HG03565 (cell line): ENCODE data around the gene ANO2.

Source experiments
- ATAC-seq: cut with Tn5 transposase; IDR thresholded peaks from one replicate; pipeline ENCODE4 v1.9.1; 2021; ENCODE audit warnings: mild to moderate bottlenecking, moderate library complexity; ENCODE audit not compliant: unreplicated experiment

Gene ANO2

DNA sequence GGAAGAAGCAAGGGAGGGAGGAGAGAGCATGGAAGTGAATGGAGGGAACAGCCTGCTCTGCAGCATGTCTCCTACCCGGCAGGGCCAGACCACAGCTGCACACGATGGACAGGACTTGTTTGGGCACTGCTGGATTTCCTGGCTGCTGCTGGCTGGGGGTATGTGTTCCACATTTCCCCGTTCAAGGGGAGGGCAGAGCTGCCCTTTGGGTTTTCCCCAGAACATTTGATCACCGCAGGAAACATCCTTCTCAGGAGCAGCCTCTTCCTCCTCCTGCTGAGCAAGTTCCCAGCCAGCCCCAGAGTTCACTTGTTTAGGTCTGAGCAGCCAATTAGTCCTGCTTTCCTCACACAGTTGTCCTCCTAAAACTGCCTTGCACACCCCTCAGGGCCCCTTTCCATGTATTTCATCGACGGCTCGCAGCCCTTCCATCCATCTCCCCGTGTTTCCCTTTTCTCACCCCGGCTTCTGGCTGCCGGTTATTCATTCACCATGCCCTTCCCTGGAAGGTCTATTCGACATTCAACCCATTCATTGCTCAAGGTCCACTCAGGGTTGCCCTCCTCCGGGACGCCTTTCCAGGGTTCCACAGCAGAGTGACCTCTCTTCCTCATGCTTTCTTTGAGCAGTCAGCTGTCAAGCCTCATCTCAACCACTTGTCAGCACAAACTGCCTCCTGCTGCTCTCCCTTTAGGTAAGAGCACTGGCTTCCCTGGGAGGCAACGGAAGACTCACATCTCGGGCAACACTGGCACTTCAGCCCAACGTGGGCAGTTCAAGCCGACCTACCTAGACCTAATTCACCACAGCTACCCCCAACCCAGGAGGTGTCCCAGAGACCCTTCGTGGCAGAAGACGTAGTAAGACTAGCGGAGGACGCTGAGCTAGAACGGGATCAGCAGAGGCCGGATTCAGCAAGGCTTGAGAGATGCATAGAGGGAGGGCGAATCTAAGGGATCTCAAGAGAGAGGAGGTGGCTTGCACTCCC lies 20.1 kb upstream of the ANO2 start:
- no peak for ATAC-seq

DNA sequence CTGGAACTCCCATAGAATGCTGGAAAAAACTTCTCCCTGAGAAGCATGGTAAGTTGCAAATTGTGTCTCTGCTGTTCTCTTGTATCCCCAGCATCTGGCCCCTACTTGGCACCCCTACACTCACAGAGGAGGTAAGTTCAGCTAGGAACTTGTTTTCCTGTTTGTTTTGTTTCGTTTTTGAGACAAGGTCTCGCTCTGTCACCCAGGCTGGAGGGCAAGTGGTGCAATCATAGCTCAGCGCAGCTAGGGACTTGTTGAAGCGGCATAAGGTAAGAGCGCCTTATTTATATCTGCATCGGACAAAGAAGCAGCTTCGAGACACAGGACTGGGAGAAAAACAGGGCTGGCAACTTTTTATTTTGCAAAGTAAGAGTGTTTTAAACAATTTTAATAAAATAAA lies 18.5 kb upstream of the ANO2 start:
- no peak for ATAC-seq

DNA sequence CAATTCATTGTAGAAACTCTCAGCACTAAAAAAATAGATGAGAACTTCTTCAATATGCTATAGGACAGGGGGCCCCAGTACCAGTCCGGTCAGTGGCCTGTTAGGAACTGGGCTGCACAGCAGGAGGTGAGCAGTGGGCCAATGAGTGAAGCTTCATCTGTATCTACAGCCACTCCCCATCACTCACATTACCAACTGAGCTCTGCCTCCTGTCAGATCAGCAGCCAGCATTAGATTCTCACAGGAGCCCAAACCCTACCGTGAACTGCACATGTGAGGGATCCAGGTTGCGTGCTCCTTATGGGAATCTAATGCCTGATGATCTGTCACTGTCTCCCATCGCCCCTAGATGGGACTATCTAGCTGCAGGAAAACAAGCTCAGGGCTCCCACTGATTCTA lies 15.7 kb upstream of the ANO2 start:
- no peak for ATAC-seq

DNA sequence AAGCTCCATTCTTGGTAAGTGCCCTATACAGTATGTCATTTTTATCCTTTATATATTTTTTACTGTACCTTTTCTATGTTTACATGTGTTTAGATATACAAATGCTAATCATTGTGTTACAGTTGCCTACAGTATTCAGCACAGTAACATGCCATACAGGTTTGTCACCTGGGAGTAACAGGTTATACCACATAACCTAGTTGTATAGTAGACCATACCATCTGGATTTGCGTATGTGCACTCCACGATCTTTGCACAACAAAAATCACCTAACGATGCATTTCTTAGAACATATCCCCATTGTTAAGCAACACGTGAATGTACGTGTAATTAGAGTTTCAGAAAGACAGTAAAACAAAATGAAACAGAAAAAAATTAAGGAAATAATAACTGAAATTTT lies 11.9 kb upstream of the ANO2 start:
- ATAC-seq: no peak

DNA sequence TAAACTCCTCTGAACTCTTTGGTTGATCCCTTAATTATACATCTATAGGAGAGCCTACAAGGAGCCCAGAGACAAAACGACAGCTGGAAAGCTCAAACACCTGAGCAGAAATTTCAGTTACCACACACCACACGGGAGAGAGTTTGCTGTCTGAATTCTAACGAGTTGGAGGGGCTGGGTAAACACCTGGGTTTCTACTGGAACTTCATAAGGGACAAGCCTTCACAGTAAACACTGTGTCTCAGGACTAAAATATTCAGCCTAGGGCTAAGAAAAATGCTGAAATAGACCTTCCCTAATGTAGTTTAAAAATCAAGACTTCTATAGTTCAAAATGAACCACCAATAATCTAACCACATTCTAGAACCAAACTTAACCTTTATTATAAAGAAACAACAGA lies 9.6 kb upstream of the ANO2 start:
- ATAC-seq: no peak

DNA sequence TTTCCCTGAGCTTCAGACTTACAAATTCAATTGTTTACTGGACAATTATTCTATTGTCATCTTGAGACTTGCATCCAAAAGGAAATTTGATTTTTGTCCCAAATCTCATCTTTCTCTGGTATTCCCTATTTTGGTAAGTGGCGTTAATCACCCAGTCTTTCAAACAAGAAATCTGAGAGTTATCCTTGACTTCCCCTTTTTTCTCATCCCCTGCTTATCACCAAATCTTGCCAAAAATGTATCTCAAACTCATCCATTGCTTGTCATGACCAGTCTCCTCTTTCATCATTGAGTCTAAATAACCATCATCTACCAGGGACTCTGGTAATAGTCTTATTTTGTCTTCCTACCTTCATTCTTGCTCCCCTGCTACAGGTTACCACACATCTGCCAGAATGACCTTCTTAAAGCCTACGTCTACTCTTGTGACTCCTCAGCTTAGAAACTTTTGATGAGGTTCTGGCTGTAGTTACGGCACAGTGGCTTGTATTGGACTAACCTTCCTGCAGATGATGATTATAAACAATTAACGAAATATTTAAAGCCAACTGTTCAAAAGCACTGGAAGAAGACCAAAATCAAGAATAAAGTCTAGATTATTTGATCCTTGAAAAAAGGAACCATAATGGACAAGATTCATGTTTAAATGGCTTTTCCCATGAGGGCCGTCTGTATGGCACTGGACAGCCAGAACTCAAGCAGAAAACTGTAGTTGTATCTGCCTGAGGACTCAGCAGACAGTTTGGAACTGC lies 9.0 kb upstream of the ANO2 start:
- ATAC-seq: no peak

DNA sequence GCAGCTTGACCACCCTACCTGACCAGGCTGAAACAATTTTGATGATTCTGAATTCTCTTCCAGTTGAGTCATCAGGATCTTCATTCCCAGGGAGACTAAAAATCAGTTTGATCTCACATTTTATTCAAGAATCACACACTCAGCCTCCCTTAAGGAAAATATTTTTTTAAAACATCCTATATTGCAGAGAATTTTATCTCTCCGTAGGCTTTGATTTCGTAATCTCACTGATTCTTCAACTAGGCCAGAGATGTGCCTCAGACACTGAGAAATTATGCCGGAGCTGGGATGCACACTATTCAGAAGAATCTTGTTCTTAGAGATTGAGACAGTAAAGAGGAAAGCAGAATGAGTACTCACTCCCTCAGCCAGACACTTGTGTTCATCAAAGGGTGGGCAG lies 7.0 kb upstream of the ANO2 start:
- no peak for ATAC-seq

DNA sequence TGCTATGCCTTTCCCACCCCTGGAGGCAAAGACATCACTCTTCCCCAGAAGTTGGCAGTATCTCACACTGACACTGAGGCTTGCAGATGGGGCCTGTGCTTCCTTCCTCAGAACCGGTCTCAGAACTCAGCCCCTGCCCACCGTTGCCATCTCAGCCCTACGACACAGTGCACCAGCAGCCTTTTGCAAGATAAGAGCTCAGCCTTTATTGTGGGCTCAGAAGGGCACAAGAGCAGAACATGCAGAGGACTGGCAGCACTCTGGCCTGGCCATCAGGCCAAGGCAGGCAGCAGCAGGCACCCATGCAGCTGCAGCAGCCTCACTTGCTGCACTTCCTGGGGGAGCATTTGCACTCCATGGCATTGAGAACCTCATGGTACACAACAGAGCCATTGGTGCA lies 3.6 kb upstream of the ANO2 start:
- ATAC-seq: no peak

DNA sequence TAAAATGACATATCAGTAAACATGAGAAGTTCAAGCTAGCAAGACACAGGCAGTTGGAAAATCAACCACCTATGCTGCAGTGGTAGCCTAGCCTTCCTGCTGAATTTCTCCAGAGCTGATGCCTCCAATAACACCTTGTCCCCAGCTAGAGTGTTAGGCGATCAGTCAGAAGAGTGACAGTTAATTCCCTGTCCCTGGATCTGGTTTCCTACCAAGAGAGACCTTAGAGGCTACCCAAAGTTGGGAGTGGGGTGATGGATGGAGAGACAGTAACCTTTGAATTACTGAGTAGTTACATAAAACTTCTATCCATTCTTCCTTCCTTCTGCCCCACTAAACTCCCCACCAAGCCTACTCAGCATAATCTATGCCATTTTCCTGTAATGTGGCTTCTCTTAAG lies 1.9 kb upstream of the ANO2 start:
- ATAC-seq: no peak

DNA sequence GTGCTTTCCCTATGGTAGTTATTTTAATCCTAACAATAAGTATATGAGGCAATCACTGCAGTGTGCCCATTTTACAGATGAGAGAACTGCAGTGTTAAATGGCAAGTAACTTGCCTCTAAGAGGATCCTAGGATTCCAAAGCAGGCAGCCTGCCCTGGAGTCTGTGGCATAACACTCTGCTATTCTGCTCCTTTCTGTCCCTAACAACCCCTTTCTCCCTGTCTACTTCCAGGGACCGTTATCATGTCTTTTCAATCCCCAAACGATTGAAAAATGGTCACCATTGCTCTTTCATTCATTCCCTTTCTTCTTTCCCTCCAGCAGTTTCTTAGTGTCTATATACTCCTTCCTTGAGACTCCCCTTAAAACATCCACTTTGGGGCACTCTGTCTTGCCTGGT lies 1.3 kb upstream of the ANO2 start:
- no peak for ATAC-seq

DNA sequence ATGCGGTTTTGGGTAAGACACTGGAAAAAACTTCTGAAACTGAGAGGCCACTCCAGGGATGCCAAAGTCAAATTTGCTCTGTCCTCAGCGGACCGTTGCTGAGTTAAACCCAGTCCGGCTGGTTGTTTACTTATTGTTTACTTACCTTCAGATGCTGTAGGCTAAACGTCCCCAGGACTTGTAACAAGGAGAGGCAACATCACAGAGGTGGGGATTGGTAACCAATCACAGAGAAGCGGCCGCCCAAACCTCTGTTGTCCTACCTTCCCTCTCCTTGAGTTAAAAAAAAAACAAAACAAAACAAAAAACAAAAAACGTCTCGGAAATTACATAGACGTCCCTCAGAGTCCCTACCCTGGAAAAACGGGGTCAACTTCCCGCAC lies 380 bp downstream of the ANO2 start:
- ATAC-seq: no peak

DNA sequence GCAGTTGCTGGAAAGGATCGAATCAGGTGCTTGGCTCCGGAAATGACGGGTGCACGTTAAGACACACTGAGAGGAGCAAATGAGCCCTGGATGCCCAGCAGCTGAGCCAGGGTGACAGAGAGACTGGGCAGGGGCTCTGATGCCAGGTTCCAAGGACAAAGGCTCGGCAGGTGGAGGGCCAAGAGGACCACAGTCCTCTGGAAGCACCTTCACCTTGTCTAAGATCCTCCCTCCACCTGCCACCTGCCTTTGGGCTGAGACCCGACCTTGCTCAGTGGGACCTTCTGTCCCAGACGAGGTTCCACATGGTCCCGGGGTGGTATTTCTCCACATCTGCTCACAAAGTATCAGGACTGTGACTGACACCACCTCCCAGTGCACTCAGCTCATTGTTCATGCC lies 1.0 kb downstream of the ANO2 start:
- no peak for ATAC-seq

DNA sequence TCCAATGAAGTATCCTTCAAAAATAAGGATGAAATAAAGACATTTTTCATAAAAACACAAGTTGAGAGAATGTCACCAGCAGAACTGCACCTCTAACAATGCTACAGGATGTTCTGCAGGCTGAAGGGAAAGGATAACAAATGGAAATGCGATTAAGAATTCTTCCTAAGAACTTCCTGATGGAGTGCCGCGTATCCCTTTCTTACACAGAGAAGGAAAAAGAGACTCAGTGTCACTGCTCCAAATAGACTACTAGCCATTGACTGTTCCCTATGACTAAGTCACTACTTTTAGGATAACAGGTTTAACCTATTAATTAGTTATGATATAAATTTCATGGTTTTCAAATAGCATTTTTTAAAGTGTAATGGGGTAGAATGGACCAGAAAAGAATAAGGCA lies 3.2 kb downstream of the ANO2 start:
- no peak for ATAC-seq

DNA sequence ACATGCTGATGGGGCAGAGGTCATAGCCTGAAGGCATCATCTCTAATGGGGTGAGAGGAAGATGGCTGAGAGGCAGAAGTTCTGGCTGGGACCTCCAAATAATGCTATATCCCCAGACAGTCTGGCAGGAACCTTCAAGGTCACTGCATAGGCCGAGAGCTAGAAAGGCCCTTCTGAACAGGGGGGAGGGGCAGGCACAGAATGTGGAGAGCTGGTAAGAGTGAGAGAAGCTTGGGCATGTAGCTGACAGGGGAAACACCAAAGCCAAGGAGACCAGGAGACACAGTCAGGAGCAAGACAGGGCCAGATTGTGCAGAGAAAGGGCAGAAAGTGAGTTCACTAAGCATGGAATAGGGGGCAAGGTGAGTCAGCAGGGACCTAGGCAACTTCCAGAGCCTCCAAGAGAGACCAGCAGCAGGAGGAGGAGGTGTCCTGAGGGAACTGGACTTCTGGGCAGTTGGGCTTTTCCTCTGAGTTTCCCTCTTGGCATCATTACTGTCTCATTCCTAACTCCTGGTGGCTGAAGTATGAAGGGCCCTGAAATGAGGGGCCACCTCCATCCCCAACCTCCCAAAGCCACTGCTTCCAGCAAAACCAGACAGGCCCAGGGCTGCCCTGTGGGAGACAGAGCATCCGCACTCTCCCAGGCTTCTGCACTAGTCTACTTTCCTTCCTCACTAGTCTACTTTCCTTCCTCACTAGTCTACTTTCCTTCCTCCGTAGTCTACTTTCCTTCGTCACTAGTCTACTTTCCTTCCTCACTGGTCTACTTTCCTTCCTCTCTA lies 17.1 kb downstream of the ANO2 start:
- ATAC-seq: no peak

DNA sequence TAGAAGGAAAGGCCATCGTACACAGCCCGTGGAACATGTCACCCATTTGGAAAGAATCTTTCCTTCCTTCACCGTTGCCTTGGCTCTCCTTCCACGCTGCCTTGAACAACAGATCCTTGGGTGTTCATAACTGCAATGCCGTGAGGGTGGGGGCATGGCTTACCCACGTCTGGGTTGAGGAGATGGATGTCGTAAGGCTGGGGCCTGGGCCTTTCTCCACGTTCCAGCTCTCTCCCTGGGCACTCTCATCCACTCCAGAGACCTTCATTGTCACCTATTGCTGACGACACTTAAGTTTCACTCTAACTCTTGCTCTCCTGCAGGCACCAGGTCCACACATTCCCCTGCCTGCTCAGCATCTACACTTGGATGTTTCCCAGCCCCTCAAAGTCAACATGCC lies 19.4 kb downstream of the ANO2 start:
- no peak for ATAC-seq

DNA sequence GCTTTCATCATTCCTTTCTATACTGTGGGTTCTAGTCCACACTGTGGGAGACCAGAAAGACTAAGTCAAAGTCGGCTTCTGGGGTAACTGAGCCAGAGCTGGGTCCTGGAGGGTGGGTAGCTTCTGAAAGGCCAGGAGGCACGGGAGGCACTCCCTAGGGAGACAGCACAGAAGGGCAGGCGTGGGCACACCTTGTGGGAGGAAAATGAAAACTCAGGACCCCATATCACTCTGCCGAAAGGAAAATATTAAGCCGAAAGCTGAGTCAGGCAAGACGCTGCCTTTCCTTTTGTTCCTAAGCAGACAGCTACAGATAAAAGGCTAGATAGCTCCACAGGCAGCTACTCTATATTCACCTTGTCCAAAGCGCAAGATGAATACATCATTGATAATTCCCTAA lies 20.7 kb downstream of the ANO2 start:
- no peak for ATAC-seq

DNA sequence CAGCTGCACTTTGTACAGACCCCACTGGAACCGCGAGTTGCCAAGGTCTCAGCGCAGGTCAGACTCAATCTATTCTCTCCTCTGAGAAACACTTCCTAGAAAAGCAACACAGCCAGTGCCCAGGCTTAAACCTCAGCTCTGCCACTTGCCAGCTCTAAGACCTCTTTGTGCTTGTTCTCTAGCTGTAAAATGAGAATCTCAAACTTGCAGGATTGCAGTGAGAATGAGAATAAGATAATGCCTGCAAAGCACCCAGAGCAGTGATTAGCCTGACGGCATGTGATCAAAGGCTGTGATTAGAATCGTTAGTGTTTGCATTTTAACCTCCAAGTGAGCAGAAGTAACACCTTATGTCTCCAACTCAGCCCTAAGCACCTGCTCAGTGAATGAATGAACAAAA lies 21.3 kb downstream of the ANO2 start:
- no peak for ATAC-seq

DNA sequence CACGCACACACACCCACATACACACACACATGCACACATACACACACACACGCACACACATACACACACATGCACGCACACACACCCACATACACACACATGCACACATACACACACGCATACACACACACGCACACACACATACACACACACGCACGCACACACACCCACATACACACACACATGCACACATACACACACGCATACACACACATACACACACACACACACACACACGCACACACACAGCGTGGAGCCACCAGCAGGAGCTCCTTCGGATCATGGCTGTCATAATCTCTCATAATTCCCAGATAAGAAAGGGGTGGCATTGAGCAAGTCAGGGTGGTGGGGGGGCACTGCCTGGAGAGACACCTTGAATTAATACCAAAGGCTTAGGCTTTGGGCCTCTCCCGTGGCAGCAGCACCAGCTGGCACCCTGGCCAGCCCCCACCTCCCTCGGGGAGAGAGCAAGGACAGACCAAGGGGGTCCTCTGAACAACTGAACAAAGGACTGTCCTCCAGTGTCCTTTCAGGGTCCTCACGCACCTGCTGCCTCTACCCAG lies 21.9 kb downstream of the ANO2 start:
- ATAC-seq: no peak

DNA sequence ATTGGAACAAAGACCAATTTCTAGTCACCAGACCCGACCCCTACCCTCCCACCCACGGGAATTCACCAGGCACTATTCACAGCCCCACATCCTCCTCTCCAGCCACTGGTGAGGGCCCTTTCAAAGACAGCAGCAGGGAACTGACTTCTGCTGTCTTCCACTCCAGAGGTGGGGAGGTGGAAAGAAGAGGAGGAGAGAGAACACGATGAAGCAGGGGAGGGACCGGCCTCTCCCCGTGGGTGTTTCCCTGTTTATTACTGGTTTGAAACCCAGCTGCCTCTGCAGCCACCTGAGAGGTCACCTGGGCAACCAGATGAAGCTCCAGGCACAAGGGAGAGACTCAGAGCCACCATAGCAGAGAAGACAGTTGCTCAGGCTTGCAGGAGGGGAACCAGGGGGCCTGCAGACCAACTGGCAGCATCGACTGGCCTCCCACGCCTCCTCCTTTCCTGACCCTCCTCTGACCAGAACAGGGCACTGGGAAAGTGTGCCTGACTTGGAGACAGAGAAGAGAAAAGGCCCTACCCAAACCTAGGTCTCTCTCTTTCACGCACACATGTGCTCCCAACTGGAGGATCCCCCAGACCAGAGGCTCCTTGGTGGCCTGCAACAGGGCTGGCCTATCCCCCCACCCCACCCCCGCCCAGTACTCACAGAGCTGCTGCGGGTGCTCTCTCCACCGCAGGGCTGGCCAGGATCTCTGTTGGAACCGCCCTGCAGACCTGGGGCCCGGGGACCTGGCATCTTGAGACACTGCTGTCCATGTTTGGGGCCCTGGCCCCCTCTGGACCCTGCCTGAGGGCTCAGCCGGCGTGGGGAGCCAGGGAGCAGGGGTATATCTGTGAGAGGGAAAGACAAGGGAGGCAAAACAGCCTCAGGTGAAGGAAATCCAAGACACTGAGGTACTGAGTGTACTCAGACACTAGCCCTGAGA lies 22.8 kb downstream of the ANO2 start:
- no peak for ATAC-seq
